ENCODE measurements around the gene TFAP2E.
A peak's percentile ranks its signal among the peaks of the same experiment; 100 is the strongest.

The TFAP2E gene

GRCh38 chr1:35557611-35558373 lies 15.3 kb upstream of the TFAP2E start, which contains the start of gene NCDN:
Gene NCDN, plus strand, starts transcription at chr1:35557799. Its CDS starts 392 bp downstream, at chr1:35558191.
- DNase-seq: peak; percentile 92 to 97

GRCh38 chr1:35558374-35559316 lies 14.5 kb upstream of the TFAP2E start:
- no peak for DNase-seq

- DNase-seq: no peak
These were observed 13.7 kb upstream of the TFAP2E start for GRCh38 chr1:35559317-35559944.

GRCh38 chr1:35560256-35561225 lies 12.6 kb upstream of the TFAP2E start:
- DNase-seq: peak; percentile 76 to 80

GRCh38 chr1:35561297-35561971 lies 11.7 kb upstream of the TFAP2E start:
- DNase-seq: no peak

GRCh38 chr1:35561972-35562680 lies 11.0 kb upstream of the TFAP2E start:
- no peak for DNase-seq

- no peak for DNase-seq
These were observed 9.9 kb upstream of the TFAP2E start for GRCh38 chr1:35563166-35563565.

GRCh38 chr1:35564037-35564883 lies 8.9 kb upstream of the TFAP2E start:
- DNase-seq: peak; percentile 35 to 41

- DNase-seq: no peak
These were observed 8.0 kb upstream of the TFAP2E start for GRCh38 chr1:35564884-35565741.

- no peak for DNase-seq
These were observed 7.4 kb upstream of the TFAP2E start for GRCh38 chr1:35565742-35566133.

- no peak for DNase-seq
These were observed 5.1 kb upstream of the TFAP2E start for GRCh38 chr1:35567947-35568558.

GRCh38 chr1:35568975-35569395 lies 4.1 kb upstream of the TFAP2E start:
- peak; percentile 55 to 72 for DNase-seq

GRCh38 chr1:35569936-35570335 lies 3.2 kb upstream of the TFAP2E start:
- DNase-seq: no peak

GRCh38 chr1:35570589-35571137 lies 2.5 kb upstream of the TFAP2E start:
- DNase-seq: no peak

- no peak for DNase-seq
These were observed 1.9 kb upstream of the TFAP2E start for GRCh38 chr1:35571263-35571662.

GRCh38 chr1:35572296-35572695 lies 818 bp upstream of the TFAP2E start:
- DNase-seq: no peak

- DNase-seq: no peak
These were observed 1.1 kb downstream of the TFAP2E start for GRCh38 chr1:35574125-35574654.

All from hippocampal formation (tissue), 2 donors.